HG02885 (cell line): ENCODE results near the gene SLIT3.

Experiments used
- ATAC-seq: cut with Tn5 transposase; IDR thresholded peaks from one replicate; pipeline ENCODE4 v1.9.1; 2021; ENCODE audit warnings: mild to moderate bottlenecking; ENCODE audit not compliant: unreplicated experiment, poor library complexity

SLIT3 gene

GRCh38 chr5:168917947-168918600, 382.9 kb downstream of the SLIT3 start:
- no peak for ATAC-seq

- ATAC-seq: no peak
These were observed 384.1 kb downstream of the SLIT3 start for GRCh38 chr5:168916852-168917251.

- no peak for ATAC-seq
These were observed 384.7 kb downstream of the SLIT3 start for GRCh38 chr5:168916266-168916665.

- ATAC-seq: no peak
These were observed 386.4 kb downstream of the SLIT3 start for GRCh38 chr5:168914491-168914890.

- no peak for ATAC-seq
These were observed 390.1 kb downstream of the SLIT3 start for GRCh38 chr5:168910874-168911273.

- no peak for ATAC-seq
These were observed 392.7 kb downstream of the SLIT3 start for GRCh38 chr5:168908207-168908606.

GRCh38 chr5:168903061-168903460, 397.9 kb downstream of the SLIT3 start:
- ATAC-seq: no peak

- no peak for ATAC-seq
These were observed 401.3 kb downstream of the SLIT3 start for GRCh38 chr5:168899673-168900072.

GRCh38 chr5:168899264-168899663, 401.7 kb downstream of the SLIT3 start:
- no peak for ATAC-seq

GRCh38 chr5:168898247-168898911, 402.6 kb downstream of the SLIT3 start:
- no peak for ATAC-seq

- no peak for ATAC-seq
These were observed 403.4 kb downstream of the SLIT3 start for GRCh38 chr5:168897387-168898122.

- ATAC-seq: no peak
These were observed 405.5 kb downstream of the SLIT3 start for GRCh38 chr5:168895295-168896071.

GRCh38 chr5:168893283-168893682, 407.7 kb downstream of the SLIT3 start:
- no peak for ATAC-seq

GRCh38 chr5:168892618-168893186, 408.2 kb downstream of the SLIT3 start:
- no peak for ATAC-seq

- no peak for ATAC-seq
These were observed 409.8 kb downstream of the SLIT3 start for GRCh38 chr5:168890816-168891812.

- ATAC-seq: no peak
These were observed 411.9 kb downstream of the SLIT3 start for GRCh38 chr5:168889039-168889438.

GRCh38 chr5:168887931-168888330, 413.0 kb downstream of the SLIT3 start:
- no peak for ATAC-seq

GRCh38 chr5:168886157-168886556, 414.8 kb downstream of the SLIT3 start:
- no peak for ATAC-seq
